Measurements from ENCODE around the gene HADHA.

DNA sequence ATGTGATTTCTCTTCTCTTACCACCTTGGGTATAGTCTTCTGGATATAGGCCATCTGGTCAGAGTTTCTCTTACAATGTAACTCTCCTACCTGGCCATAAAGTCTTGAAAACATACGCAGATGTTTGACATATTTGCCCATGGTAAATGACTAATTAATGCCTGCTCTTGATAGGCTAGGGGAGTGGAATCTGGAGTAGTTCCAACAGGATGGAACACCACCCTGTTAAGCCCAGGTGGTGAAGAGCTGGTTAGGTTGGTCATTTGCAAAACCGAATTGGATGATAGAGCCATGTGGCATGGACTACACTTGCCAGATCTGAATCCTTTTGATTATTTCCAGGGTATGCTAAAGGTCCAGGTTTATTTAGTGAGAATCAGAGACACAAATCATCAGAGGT, 36.8 kb upstream of the HADHA start:
- TF ChIP-seq POLR2AphosphoS5 (IDR thresholded peaks at IDR 0.05; ENCODE audit: low read depth) (no peak), GABPA (IDR thresholded peaks at IDR 0.05; ENCODE audit: low read depth) (no peak)
- TF ChIP-seq, protein P1, sequence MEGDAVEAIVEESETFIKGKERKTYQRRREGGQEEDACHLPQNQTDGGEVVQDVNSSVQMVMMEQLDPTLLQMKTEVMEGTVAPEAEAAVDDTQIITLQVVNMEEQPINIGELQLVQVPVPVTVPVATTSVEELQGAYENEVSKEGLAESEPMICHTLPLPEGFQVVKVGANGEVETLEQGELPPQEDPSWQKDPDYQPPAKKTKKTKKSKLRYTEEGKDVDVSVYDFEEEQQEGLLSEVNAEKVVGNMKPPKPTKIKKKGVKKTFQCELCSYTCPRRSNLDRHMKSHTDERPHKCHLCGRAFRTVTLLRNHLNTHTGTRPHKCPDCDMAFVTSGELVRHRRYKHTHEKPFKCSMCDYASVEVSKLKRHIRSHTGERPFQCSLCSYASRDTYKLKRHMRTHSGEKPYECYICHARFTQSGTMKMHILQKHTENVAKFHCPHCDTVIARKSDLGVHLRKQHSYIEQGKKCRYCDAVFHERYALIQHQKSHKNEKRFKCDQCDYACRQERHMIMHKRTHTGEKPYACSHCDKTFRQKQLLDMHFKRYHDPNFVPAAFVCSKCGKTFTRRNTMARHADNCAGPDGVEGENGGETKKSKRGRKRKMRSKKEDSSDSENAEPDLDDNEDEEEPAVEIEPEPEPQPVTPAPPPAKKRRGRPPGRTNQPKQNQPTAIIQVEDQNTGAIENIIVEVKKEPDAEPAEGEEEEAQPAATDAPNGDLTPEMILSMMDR (IDR thresholded peaks at IDR 0.05; ENCODE audit: insufficient read depth, low read length): no peak

All from HL-60 (cell line).